Kidney tubule cell (primary cell): ENCODE measurements around the gene RASGRF1.
A peak's percentile ranks its signal among the peaks of the same experiment; 100 is the strongest.
"Not testable (repeated sequence)": the region's sequence is repeated elsewhere in the genome, so short reads cannot be mapped to it uniquely, and the experiment has no call there.

Source experiments
- DNase-seq: peaks from one replicate; pipeline ENCODE4 v3.0.0-alpha.2; 2018; ENCODE audit warnings: low spot score

The RASGRF1 gene

DNA sequence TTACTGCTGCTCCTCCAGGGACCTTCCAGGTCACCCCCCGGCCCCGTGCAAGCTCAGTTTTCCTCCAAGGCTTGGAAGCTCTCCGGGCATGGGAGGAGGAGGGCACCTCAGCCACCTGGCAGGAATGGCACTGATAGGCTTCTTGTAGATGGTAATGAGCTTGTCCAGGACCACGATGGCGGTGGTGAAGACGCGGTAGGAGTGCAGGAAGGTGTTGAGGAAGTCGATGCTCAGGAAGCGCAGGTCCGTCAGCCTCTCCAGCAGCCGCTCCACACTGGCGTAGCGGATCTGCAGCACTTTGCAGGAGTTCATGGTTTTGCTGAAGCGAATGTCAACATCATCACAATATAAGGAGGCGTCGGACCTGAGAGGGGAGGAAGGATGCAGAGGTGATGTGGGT is 84.5 kb downstream of the RASGRF1 start:
- DNase-seq = no peak

GRCh38 chr15:79004336-79004735 is 86.2 kb downstream of the RASGRF1 start:
- peak; percentile 89 for DNase-seq

DNA sequence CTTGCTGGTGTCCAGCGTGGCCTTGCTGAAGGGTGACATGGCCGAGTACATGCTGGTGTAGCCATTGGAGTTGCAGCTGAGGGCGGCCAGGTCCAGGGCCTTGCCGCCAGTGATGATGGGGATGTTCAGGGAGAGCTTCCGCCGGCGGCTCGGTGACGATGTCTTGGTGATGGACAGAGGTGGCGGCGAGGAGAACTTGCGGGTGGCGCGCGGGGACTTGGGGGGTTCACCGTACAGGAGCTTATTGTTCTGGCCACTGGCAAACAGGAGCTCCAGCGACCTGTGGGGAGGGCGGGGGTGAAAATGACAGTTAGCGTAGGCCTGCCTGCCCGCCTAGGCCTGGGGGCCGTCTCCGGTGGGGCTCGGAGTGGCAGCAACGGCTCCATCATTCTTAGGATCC is 86.7 kb downstream of the RASGRF1 start:
- no peak for DNase-seq

GRCh38 chr15:79003301-79003700 is 87.3 kb downstream of the RASGRF1 start:
- peak; percentile 26 for DNase-seq

GRCh38 chr15:79002581-79002980 is 88.0 kb downstream of the RASGRF1 start:
- peak; percentile 67 for DNase-seq

GRCh38 chr15:78999636-79000035 is 90.9 kb downstream of the RASGRF1 start:
- no peak for DNase-seq

- DNase-seq = no peak
These were observed 92.1 kb downstream of the RASGRF1 start for GRCh38 chr15:78998526-78998925.

GRCh38 chr15:78997981-78998499 is 92.5 kb downstream of the RASGRF1 start:
- peak; percentile 61 for DNase-seq

DNA sequence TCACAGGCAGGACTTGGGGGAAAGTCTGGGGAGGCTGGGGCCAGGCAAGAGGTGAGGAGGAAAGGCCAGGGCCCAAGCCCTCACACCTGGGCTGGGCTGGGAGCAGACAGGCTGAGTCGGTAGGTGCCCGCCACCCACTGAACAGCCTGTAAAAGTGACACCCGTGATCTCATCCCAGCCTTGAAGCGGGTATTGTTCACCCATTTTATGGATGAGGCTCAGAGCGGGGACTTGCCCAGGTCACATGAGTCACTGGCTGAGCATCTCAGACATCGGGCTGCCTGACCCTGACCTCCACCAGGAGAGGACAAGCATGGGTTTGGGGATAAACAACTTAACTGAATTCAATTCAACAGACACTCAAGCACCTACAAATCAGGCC is 93.7 kb downstream of the RASGRF1 start:
- DNase-seq = peak; percentile 94

DNA sequence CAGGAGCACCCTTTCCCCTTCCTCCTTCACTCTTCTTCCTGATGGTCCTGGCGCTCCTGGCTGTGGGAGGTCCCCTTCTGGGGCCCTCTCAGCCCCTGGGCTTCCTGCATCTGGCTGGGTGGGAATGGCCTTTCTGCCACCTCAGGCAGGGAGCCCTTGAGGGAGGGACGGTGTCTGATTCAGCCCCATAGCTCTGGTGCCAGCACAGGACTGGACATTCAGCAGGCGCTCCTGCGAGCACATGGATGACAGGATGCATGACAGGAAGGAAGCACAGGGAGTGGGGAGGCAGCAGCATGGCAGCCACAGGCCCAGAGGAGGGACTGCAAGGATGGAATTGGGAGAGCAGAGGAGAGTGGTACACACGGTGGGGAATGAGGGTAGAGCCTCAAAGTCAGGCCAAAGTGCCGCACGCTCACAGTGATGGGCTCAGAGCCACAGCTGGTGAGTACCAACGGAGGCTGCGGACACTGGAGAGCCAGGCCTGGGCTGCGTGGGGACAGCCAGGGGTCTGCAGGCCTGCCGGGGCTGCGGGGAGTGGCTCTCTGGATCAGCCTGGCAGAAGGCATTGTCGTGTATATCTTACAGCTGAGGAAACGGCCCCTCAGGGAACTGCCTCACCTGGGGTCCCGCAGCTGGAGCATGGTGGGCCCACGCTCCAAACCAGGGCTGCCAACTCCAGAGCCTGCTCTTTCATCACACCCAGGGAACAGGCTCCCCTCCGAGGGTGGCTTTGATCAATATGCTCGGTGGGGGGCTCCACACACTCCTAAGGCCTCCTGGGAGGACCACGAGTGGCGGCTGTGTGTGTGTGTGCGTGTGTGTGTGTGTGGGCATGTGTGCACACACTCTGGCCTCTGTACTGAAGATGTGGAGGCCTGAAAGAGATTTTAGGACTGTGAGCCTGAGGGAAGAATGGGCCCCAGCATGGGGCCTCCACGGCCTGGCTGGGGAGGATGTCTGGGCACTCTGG is 94.4 kb downstream of the RASGRF1 start:
- no peak for DNase-seq

GRCh38 chr15:78995161-78995560 is 95.4 kb downstream of the RASGRF1 start:
- DNase-seq = not testable (repeated sequence)

DNA sequence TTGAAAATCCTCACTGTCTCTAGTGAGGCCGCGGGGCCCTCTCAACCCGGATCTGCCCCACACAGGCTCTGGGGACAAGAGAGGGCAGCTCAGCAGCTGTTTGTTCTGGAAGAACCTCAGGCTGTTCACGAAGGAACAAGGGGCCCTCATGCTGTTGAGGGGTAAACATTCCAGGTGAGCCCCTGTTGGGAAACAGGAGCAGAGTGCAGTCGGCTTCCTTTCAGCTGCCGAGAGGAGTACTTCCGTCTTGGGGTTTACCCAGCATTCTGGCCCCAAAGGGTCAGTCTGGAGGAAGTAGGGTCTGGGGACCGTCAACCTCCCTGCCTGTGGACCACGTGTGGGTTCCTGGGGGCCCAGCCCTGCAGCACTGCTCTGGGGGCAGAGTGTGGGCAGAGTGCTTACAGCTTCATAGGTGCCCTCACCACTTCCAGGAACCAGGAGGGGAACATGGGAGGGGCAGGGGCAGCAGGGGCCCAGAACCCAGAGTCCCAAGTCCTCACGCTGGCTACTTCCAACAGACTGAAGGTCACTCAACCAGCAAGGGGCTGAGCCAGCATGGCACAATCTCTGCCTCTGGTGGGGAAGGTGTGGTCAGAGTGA is 96.5 kb downstream of the RASGRF1 start:
- no peak for DNase-seq

GRCh38 chr15:78993257-78993930 is 97.2 kb downstream of the RASGRF1 start:
- DNase-seq = no peak

GRCh38 chr15:78992416-78993256 is 97.9 kb downstream of the RASGRF1 start:
- no peak for DNase-seq

DNA sequence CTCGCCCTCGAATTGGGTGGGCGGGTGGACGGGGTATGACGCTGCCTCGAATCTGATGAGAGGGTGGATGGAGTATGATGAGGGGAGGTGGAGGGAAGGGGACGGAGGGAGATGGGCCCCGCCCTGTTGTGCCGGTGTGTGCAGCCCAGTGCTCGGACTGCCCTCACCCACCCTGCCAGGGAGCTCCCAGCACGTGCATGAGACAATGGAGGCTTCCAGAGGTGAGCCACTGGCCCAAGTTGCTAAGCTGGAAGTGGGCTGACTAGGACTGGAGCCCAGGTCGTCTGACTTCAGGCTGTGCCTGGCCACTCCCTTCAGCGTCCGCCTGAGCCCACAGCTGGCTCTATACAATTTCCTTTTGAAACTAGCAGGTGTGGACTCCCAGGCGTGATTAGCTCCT is 98.7 kb downstream of the RASGRF1 start:
- DNase-seq = no peak

DNA sequence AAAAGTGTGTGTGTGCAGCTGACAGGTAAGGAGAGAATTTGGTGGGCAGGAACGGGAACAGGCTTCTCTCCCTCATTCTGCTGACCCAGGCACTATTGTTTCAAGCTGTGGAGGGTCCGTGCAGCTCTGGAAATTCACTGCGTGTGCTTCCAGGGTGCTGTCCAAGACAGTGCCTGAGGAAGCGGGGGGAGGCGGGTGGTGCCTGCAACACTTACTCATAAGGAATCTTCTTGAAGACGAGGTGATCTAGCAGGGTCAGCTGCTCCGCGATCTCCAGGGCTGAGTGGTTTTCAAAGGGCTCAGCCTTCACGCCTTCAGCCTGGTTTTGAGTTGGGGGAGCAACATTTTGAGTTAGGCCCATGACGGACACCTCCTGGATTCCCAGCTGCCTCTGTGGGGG is 99.1 kb downstream of the RASGRF1 start:
- DNase-seq = peak; percentile 52

DNA sequence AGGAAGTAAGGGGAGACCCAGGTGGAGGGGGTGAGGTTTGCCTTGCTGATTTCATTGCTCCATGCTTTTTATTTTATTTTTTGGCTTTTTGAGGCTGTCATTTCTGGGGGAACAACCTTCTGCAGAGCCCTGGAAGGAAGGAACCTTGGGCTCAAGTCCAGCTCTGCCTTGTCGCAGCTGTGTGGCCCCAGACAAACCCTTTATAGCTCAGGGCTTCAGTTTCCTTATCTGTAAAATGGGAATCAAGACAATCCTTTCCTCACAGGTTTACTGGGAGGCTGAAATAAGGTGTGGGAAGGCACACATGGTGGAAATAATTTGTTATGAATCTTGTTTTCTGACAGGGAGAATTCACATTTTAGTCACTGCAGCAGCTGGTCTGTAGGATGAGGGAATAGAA is 100.3 kb downstream of the RASGRF1 start:
- no peak for DNase-seq

- no peak for DNase-seq
These were observed 100.8 kb downstream of the RASGRF1 start for GRCh38 chr15:78989701-78990240.

GRCh38 chr15:78988361-78988911 is 102.1 kb downstream of the RASGRF1 start:
- peak; percentile 99 for DNase-seq

GRCh38 chr15:78987556-78988360 is 102.8 kb downstream of the RASGRF1 start:
- DNase-seq = peak; percentile 31
